ENCODE results near the gene MYOF.
"Not testable (repeated sequence)": the region's sequence is repeated elsewhere in the genome, so short reads cannot be mapped to it uniquely, and the experiment has no call there.

The MYOF gene

GRCh38 chr10:93368210-93368609, 113.9 kb downstream of the MYOF start:
- peak; percentile 53 for DNase-seq (ENCODE audit: low read depth)
- H3K4me3 ChIP-seq (ENCODE audit: control insufficient read depth, low read depth, low read length), result no peak overlapping the region
- no peak for TF ChIP-seq CTCF (conservative IDR thresholded peaks at IDR 0.05; ENCODE audit: control insufficient read depth, insufficient read depth, low read depth, low read length)

DNA sequence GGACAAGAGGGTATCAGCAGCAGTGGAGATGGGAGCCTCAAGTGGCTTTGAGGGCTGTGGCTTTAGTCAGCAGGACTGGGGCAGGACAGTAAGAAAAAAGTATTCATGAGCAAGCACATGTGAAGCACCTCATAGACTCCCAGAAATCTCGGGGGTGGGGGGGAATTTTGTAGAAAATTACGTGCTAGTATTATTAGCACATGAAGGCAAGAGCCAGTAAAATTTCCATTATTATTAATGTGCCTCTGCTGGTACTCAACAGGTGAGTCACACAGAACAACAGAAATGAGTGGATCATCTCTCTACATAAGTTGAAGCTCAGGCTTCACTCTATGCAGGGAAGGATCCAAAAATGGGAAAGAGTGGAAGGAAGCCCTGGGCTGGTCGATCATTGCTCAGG, 114.5 kb downstream of the MYOF start:
- TF ChIP-seq CTCF (conservative IDR thresholded peaks at IDR 0.05; ENCODE audit: control insufficient read depth, insufficient read depth, low read depth, low read length), result no peak
- H3K4me3 ChIP-seq (ENCODE audit: control insufficient read depth, low read depth, low read length), result no peak overlapping the region
- DNase-seq (ENCODE audit: low read depth), result no peak

- no peak for TF ChIP-seq CTCF (conservative IDR thresholded peaks at IDR 0.05; ENCODE audit: control insufficient read depth, insufficient read depth, low read depth, low read length)
- no peak for DNase-seq (ENCODE audit: low read depth)
- no peak overlapping the region for H3K4me3 ChIP-seq (ENCODE audit: control insufficient read depth, low read depth, low read length)
These were observed 117.2 kb downstream of the MYOF start for GRCh38 chr10:93364966-93365365.

DNA sequence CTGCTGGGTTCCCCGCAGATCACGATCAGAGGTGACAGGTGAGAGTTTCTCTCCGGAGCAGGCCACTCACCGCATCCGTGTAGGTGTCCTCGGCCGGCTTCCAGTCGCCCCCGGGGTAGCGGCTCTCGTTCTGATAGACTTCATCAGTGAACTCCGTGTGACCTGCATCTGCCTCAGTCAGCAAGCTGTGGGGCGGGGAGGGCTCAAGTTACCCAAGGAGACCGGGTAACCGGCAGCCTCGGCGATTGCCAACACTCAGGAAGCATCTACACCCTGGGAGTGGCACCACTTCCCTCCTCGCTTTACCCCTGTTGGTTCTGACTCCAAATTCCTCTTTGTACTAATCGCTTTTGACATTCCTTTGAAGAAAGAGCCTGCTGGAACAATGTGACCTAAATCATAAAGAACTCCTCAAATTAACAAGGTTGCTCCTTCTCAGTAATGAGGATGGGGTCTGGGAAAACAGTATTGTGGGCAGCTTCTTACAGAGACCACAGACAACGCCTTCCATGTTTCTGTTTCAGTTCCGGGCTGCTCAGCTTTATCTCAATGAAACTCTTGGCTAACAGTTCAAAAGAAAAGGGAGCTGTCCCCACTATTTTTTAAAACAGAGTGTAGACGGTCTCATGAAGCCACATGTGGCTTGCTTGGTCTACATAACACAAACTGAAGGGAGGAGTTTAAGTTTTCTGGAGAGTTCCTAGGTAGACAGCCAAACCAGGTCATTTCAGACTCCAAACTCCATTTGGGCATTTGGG, 118.1 kb downstream of the MYOF start:
- DNase-seq (ENCODE audit: low read depth), result no peak
- TF ChIP-seq CTCF (conservative IDR thresholded peaks at IDR 0.05; ENCODE audit: control insufficient read depth, insufficient read depth, low read depth, low read length), result no peak
- no peak overlapping the region for H3K4me3 ChIP-seq (ENCODE audit: control insufficient read depth, low read depth, low read length)

DNA sequence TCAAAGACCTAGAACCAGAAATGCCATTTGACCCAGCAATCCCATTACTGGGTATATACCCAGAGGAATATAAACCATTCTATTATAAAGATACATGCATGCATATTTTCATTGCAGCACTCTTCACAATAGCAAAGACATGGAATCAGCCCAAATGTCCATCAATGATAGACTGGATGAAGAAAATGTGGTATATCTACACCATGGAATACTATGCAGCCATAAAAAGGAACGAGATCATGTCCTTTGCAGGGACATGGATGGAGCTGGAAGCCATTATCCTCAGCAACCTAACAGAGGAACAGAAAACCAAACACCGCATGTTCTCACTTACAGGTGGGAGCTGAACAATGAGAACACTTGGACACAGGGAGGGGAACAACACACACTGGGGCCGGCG, 123.7 kb downstream of the MYOF start:
- not testable (repeated sequence) for H3K4me3 ChIP-seq (ENCODE audit: control insufficient read depth, low read depth, low read length); DNase-seq (ENCODE audit: low read depth)

DNA sequence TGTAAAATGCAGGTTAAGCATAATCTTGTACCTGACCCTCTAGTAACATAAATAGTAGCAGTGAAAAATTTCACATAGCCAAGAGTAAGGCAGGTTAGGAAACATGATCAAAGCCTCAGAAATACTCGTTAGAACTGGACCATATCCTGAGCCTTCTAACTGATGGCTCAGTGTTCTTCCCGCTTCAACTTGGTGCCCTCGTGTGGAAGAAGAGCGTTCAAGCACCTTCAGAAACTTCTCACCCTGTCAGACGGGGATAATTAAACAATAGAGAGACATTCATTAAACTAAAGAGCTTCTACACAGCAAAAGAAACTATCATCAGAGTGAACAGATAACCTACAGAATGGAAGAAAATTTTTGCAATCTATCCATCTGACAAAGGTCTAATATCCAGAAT, 124.5 kb downstream of the MYOF start:
- no peak overlapping the region for H3K4me3 ChIP-seq (ENCODE audit: control insufficient read depth, low read depth, low read length)
- DNase-seq (ENCODE audit: low read depth), result peak; percentile 29
- peak; percentile 42 for TF ChIP-seq CTCF (conservative IDR thresholded peaks at IDR 0.05; ENCODE audit: control insufficient read depth, insufficient read depth, low read depth, low read length)

GRCh38 chr10:93356516-93356915, 125.6 kb downstream of the MYOF start:
- no peak for DNase-seq (ENCODE audit: low read depth)
- no peak overlapping the region for H3K4me3 ChIP-seq (ENCODE audit: control insufficient read depth, low read depth, low read length)
- no peak for TF ChIP-seq CTCF (conservative IDR thresholded peaks at IDR 0.05; ENCODE audit: control insufficient read depth, insufficient read depth, low read depth, low read length)

All from fibroblast of mammary gland (primary cell).